GM23338 (cell line): ENCODE data around the gene B3GNT3. TPM values are rescaled to one million over a fixed set of nuclear protein-coding genes. Genes with fewer than 3 reads are reported as not detected.

Experiments
- ATAC-seq: fragments of 200-7000 bp; cut with Tn5 transposase; 3 replicates; pipeline ENCODE4 v1.9.1; 2020
- DNase-seq: peaks from one replicate; pipeline ENCODE4 v3.0.0-alpha.2; 2015; ENCODE audit warnings: low spot score
- H2AFZ ChIP-seq: fragments of 200-600 bp; sonication (generic); 2 replicates; pipeline ENCODE4 v1.8.0; 2016; ENCODE audit warnings: antibody characterized with exemption, mild to moderate bottlenecking, moderate library complexity
- H3F3A ChIP-seq: fragments of 200-600 bp; sonication (generic); replicated peaks from 2 replicates; pipeline ENCODE4 v1.8.0; 2017; ENCODE audit warnings: antibody characterized with exemption, mixed run types, low read depth
- H3K27ac ChIP-seq: fragments of 200-600 bp; sonication (generic); 2 replicates; pipeline ENCODE4 v1.6.1; 2016; ENCODE audit warnings: low read depth
- H3K27me3 ChIP-seq: fragments of 200-600 bp; sonication (generic); 2 replicates; pipeline ENCODE4 v1.8.0; 2016; ENCODE audit warnings: mild to moderate bottlenecking, mixed run types, moderate library complexity; ENCODE audit not compliant: insufficient read depth
- H3K36me3 ChIP-seq: fragments of 200-600 bp; sonication (generic); 2 replicates; pipeline ENCODE4 v1.8.0; 2016; ENCODE audit warnings: mild to moderate bottlenecking; ENCODE audit not compliant: insufficient read depth
- H3K4me1 ChIP-seq: fragments of 200-600 bp; sonication (generic); 2 replicates; pipeline ENCODE4 v1.8.0; 2016; ENCODE audit warnings: mild to moderate bottlenecking, moderate library complexity; ENCODE audit not compliant: insufficient read depth
- H3K4me2 ChIP-seq: fragments of 200-600 bp; sonication (generic); 2 replicates; pipeline ENCODE4 v1.7.1; 2017; ENCODE audit warnings: mixed run types
- H3K4me3 ChIP-seq: fragments of 200-600 bp; sonication (generic); 2 replicates; pipeline ENCODE4 v1.6.1; 2016; ENCODE audit warnings: mixed run types
- H3K79me2 ChIP-seq: fragments of 200-600 bp; sonication (generic); replicated peaks from 2 replicates; pipeline ENCODE4 v1.8.0; 2017; ENCODE audit warnings: mild to moderate bottlenecking; ENCODE audit not compliant: insufficient read depth
- H3K9me2 ChIP-seq: fragments of 200-600 bp; sonication (generic); 2 replicates; pipeline ENCODE4 v1.8.0; 2017; ENCODE audit not compliant: insufficient read depth
- H4K20me1 ChIP-seq: fragments of 200-600 bp; sonication (generic); replicated peaks from 2 replicates; pipeline ENCODE4 v1.8.0; 2017; ENCODE audit warnings: mild to moderate bottlenecking; ENCODE audit not compliant: insufficient read depth
- H3K27ac Mint-ChIP-seq: 2 replicates; pipeline ENCODE4 v1.8.0; 2020; ENCODE audit warnings: inconsistent platforms, mild to moderate bottlenecking, moderate library complexity, mixed read lengths
- H3K27me3 Mint-ChIP-seq: 3 replicates; pipeline ENCODE4 v1.8.0; 2022; ENCODE audit warnings: low read depth, mild to moderate bottlenecking, moderate library complexity, mixed read lengths, inconsistent platforms; ENCODE audit not compliant: insufficient read depth, poor library complexity
- H3K36me3 Mint-ChIP-seq: 3 replicates; pipeline ENCODE4 v1.8.0; 2021; ENCODE audit warnings: low read depth, mild to moderate bottlenecking, inconsistent platforms, moderate library complexity, mixed read lengths
- H3K4me1 Mint-ChIP-seq: 3 replicates; pipeline ENCODE4 v1.8.0; 2020; ENCODE audit warnings: mild to moderate bottlenecking, inconsistent platforms, mixed read lengths
- H3K4me3 Mint-ChIP-seq: 3 replicates; pipeline ENCODE4 v1.8.0; 2021; ENCODE audit warnings: moderate library complexity, mild to moderate bottlenecking, inconsistent platforms, mixed read lengths
- H3K9me3 Mint-ChIP-seq: 3 replicates; pipeline ENCODE4 v1.8.0; 2020; ENCODE audit warnings: moderate library complexity, mild to moderate bottlenecking, inconsistent platforms, mixed read lengths
- ETS1 ChIP-seq: IDR thresholded peaks from 2 replicates; pipeline ENCODE4 v1.6.1; 2016; ENCODE audit warnings: antibody characterized with exemption
- EZH2 ChIP-seq: fragments of 200-600 bp; sonication (generic); IDR thresholded peaks from one replicate; pipeline ENCODE4 v1.8.0; 2017; ENCODE audit warnings: antibody characterized with exemption, mild to moderate bottlenecking, low read depth; ENCODE audit not compliant: unreplicated experiment
- EZH2phosphoT487 ChIP-seq: fragments of 200-600 bp; sonication (generic); IDR thresholded peaks from one replicate; pipeline ENCODE4 v1.8.1; 2018; ENCODE audit warnings: antibody characterized with exemption; ENCODE audit not compliant: unreplicated experiment
- NANOG ChIP-seq: IDR thresholded peaks from 2 replicates; pipeline ENCODE4 v1.6.1; 2016; ENCODE audit warnings: antibody characterized with exemption, borderline replicate concordance
- POLR2AphosphoS5 ChIP-seq: IDR thresholded peaks from 2 replicates; pipeline ENCODE4 v1.6.1; 2016; ENCODE audit warnings: antibody characterized with exemption, low read depth
- STAT1 ChIP-seq: IDR thresholded peaks from one replicate; pipeline ENCODE4 v1.6.1; 2016; ENCODE audit warnings: antibody characterized with exemption; ENCODE audit not compliant: unreplicated experiment
- ZNF114 ChIP-seq: fragments of 250-450 bp; sonication (Bioruptor Pico); IDR thresholded peaks from 2 replicates; pipeline ENCODE4 v1.5.0; 2020; ENCODE audit warnings: mild to moderate bottlenecking, moderate library complexity
- ZNF462 ChIP-seq: fragments of 250-450 bp; sonication (Bioruptor Pico); IDR thresholded peaks from 2 replicates; pipeline ENCODE4 v1.5.0; 2020; ENCODE audit warnings: mild to moderate bottlenecking, moderate library complexity
- polyA plus RNA-seq: library from polyadenylated mRNA; unstranded; fragments of >200 nt; fragmentation: Nextera tagmentation; extraction: Ambion mirVana; gene quantifications from 2 replicates; pipeline ENCODE4 v1.2.1, GENCODE V29; 2016
- total RNA-seq: library from RNA; depleted of rRNA; stranded (reverse); fragments of >200 nt; shearing (Covaris generic); gene quantifications from 2 replicates; pipeline ENCODE4 v1.2.3, GENCODE V29; 2014

Gene B3GNT3
- total and polyA plus RNA-seq, 2 experiments from 2014 or later: 0.99 to 1.9 TPM

- Mint-ChIP-seq H3K27ac (no peak overlapping the region), H3K36me3 (peaks cover 11% of the 10 kb centered on the region), H3K4me3 (no peak overlapping the region), H3K27me3 (peaks cover 5% of the 10 kb centered on the region), H3K9me3 (no peaks in the 10 kb centered on the region), H3K4me1 (peaks cover 18% of the 10 kb centered on the region)
- DNase-seq (no peak), ATAC-seq (no peak)
- Histone ChIP-seq H3K9me2 (no peaks in the 10 kb centered on the region), H3K4me2 (no peak overlapping the region), H3F3A (peaks cover 7% of the 10 kb centered on the region; the same call in 1 of the 2 replicates), H3K36me3 (no peaks in the 10 kb centered on the region; the same call in 1 of the 2 replicates), H4K20me1 (no peaks in the 10 kb centered on the region; the same call in 1 of the 2 replicates), H2AFZ (no peak overlapping the region), H3K79me2 (no peaks in the 10 kb centered on the region), H3K4me1 (no peaks in the 10 kb centered on the region), H3K4me3 (no peak overlapping the region), H3K27ac (no peak overlapping the region), H3K27me3 (no peaks in the 10 kb centered on the region)
- TF ChIP-seq NANOG: no peak
- TF ChIP-seq EZH2: no peak
- TF ChIP-seq STAT1: no peak
- TF ChIP-seq ETS1: no peak
- no peak for TF ChIP-seq ZNF462 (CRISPR knock-in tag)
- TF ChIP-seq POLR2AphosphoS5: no peak
- TF ChIP-seq EZH2phosphoT487: no peak
- no peak for TF ChIP-seq ZNF114 (CRISPR knock-in tag)
Measured at GRCh38 chr19:17788632-17789031, 6.3 kb upstream of the B3GNT3 start.
